Tibial artery (tissue), 4 donors: Measurements from ENCODE around the gene MTNR1A.

Experiments
- DNase-seq, 2 donors: peaks; one replicate each; pipeline ENCODE4 v3.0.0-alpha.2; 2019
- H3K27ac ChIP-seq, 2 donors: fragments of 200-600 bp; sonication (generic) in 1 of 2; 1 replicate in 1 of 2; 2 replicates in 1 of 2; pipeline ENCODE4 v1.5.1; 2018 to 2019; ENCODE audit warnings: mild to moderate bottlenecking in 1 of 2
- H3K27me3 ChIP-seq, 2 donors: fragments of 200-600 bp; sonication (generic) in 1 of 2; one replicate each; pipeline versions ENCODE4 v1.5.1 to v1.6.0; 2016 to 2019
- H3K36me3 ChIP-seq, 3 donors: fragments of 200-600 bp; sonication (generic) in 2 of 3; one replicate each; pipeline ENCODE4 v1.5.1; 2016 to 2019; ENCODE audit warnings: mild to moderate bottlenecking in 2 of 3
- H3K4me1 ChIP-seq, 4 donors: fragments of 200-600 bp; sonication (generic) in 2 of 4; 1 replicate in 3 of 4; 2 replicates in 1 of 4; pipeline ENCODE4 v1.5.1; 2016 to 2019
- H3K4me3 ChIP-seq, 2 donors: fragments of 200-600 bp; sonication (generic) in 1 of 2; 1 replicate in 1 of 2; 2 replicates in 1 of 2; pipeline ENCODE4 v1.5.1; 2018 to 2019; ENCODE audit warnings: mild to moderate bottlenecking in 2 of 2
- H3K9me3 ChIP-seq, 3 donors: fragments of 200-600 bp; sonication (generic) in 1 of 3; one replicate each; pipeline ENCODE4 v1.5.1; 2016 to 2019
- intact Hi-C: fragments of 100-400 bp; cut with DNase I; formaldehyde crosslinking; loops from one replicate; pipeline ENCODE4 v1.15.0; 2023; ENCODE audit warnings: low total_unique reads
- TF ChIP-seq, protein P1 (sequence below), 2 experiments: fragments of 200-600 bp in 1 of 2; fragments of 450-650 bp in 1 of 2; IDR thresholded peaks; one replicate each; pipeline ENCODE4 v1.5.1; 2017 to 2019; ENCODE audit warnings: antibody characterized with exemption in 2 of 2, mild to moderate bottlenecking in 1 of 2, moderate library complexity in 1 of 2

MTNR1A gene

DNA sequence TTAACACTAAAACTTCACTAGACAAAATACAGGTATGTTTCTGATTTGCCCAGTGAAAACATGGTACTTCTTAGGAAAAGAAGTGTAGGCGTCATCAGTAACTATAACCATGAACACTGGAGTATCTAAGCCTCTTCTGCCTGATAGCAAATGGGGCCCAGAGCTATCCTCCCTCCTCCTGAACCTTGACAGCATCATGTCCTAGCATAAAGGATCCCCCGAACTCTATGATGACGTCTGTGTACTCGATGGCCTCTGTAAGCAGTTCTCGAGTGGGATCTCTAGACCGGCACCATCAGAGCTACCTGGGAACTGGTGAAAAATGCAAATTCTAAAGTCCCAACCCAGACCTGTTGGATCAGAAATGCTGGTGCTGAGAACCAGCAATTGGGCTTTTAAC, 36.3 kb upstream of the MTNR1A start:
- no peaks in the 10 kb centered on the region for H3K9me3 ChIP-seq
- no peaks in the 10 kb centered on the region for H3K27me3 ChIP-seq
- no peak overlapping the region for H3K27ac ChIP-seq
- peaks cover 0 to 6% (median 0%) of the 10 kb centered on the region in 4 donors for H3K4me1 ChIP-seq
- TF ChIP-seq, protein P1, sequence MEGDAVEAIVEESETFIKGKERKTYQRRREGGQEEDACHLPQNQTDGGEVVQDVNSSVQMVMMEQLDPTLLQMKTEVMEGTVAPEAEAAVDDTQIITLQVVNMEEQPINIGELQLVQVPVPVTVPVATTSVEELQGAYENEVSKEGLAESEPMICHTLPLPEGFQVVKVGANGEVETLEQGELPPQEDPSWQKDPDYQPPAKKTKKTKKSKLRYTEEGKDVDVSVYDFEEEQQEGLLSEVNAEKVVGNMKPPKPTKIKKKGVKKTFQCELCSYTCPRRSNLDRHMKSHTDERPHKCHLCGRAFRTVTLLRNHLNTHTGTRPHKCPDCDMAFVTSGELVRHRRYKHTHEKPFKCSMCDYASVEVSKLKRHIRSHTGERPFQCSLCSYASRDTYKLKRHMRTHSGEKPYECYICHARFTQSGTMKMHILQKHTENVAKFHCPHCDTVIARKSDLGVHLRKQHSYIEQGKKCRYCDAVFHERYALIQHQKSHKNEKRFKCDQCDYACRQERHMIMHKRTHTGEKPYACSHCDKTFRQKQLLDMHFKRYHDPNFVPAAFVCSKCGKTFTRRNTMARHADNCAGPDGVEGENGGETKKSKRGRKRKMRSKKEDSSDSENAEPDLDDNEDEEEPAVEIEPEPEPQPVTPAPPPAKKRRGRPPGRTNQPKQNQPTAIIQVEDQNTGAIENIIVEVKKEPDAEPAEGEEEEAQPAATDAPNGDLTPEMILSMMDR (IDR thresholded peaks at IDR 0.05) = no peak
- H3K4me3 ChIP-seq = no peak overlapping the region
- DNase-seq = no peak
- intact Hi-C loops = no loop called here
- H3K36me3 ChIP-seq = peaks cover 34 to 55% (median 44%) of the 10 kb centered on the region in 3 donors

DNA sequence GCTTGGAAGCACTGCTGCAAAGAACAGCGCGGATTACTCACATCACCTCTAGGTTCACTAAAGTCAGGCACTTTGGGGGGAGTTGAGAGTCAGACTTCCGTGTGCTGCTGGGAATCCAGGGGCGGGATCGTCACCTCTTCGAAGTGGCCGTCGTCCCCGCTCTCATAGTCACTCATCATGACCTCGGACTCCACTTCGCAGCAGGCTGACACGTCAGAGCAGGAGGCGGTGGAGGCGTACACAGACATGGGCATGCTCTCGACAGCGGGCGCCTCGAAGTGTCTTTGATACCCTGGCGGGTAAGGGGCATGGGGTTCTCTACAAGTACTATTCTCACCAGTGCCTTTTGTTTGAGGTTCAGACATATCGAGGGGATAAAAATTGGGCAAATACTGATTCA, 33.1 kb upstream of the MTNR1A start:
- no peak for DNase-seq
- peaks cover 0 to 16% (median 2%) of the 10 kb centered on the region in 4 donors for H3K4me1 ChIP-seq
- no peak overlapping the region for H3K4me3 ChIP-seq
- no peaks in the 10 kb centered on the region for H3K27me3 ChIP-seq
- peaks cover 20 to 41% (median 26%) of the 10 kb centered on the region in 3 donors for H3K36me3 ChIP-seq
- intact Hi-C loops = loop anchor here (5.0 kb wide), 2 partner anchors 116 to 291 kb away; no protein-coding TSS in a partner anchor
- no peaks in the 10 kb centered on the region for H3K9me3 ChIP-seq
- TF ChIP-seq, protein P1 (IDR thresholded peaks at IDR 0.05) = no peak
- H3K27ac ChIP-seq = no peak overlapping the region

DNA sequence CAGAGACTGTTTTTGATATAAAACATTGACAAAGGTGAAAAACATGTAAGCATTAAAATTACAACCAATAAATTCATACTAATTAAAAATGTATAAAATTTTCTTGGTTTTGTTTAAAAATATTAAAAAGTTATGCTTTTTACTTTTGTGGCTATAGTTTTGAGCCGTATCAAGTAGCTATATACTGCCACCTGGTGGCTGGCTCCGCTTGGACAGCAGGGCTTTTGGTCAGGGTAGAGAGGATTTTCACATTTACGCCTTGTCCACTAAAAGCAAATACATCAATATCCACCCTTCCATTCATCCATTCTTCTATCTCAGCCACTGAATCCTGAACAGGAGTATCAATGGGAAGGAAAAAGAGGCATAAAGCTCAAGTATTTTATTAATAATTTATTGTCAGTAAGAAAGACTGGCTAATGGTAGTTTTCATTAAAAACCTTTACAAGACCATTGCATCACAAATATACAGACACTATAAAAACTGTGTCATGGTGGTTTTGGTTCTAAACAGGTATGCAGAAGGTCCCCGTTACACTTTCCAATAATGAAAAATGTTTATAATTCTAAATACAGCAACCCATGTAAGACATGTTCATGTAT, 32.1 kb upstream of the MTNR1A start:
- Histone ChIP-seq H3K9me3 (peaks cover 0 to 2% (median 0%) of the 10 kb centered on the region in 3 donors), H3K36me3 (peaks cover 19 to 33% (median 22%) of the 10 kb centered on the region in 3 donors), H3K4me3 (no peak overlapping the region), H3K27me3 (no peaks in the 10 kb centered on the region), H3K4me1 (peaks cover 0 to 16% (median 2%) of the 10 kb centered on the region in 4 donors), H3K27ac (no peak overlapping the region)
- intact Hi-C loops = loop anchor here (5.0 kb wide), 2 partner anchors 115 to 290 kb away; no protein-coding TSS in a partner anchor
- TF ChIP-seq, protein P1 (IDR thresholded peaks at IDR 0.05) = peak; percentile 67 to 89
- peak; percentile 74 to 84 for DNase-seq

DNA sequence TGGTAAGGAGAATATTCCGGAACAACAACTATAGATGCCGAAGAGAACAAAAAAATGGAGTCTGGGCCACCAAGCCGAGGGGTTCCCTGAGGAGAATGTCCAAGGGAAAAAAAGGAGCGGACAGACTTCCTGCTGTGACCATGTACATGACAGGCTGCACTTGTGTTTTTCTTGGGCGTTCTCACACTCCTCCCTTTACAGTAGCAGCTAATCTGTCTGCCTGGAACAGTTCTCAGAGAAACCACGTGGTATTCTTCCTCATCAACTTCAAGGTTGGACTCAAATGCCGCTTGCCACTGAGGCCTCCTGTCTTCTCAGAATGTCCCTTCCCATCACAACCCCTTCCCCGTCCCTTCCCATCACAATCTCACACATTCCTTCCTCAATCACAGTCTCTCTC, 30.8 kb upstream of the MTNR1A start:
- no peak for DNase-seq
- peaks cover 0 to 16% (median 2%) of the 10 kb centered on the region in 4 donors for H3K4me1 ChIP-seq
- peaks cover 0 to 5% (median 0%) of the 10 kb centered on the region in 3 donors for H3K9me3 ChIP-seq
- H3K4me3 ChIP-seq = no peak overlapping the region
- peaks cover 22 to 31% (median 28%) of the 10 kb centered on the region in 3 donors for H3K36me3 ChIP-seq
- H3K27ac ChIP-seq = peak overlapping the region in 1 of 2 donors; percentile 12
- no peaks in the 10 kb centered on the region for H3K27me3 ChIP-seq
- TF ChIP-seq, protein P1 (IDR thresholded peaks at IDR 0.05) = no peak
- intact Hi-C loops = loop anchor here (5.0 kb wide), 2 partner anchors 114 to 289 kb away; no protein-coding TSS in a partner anchor

DNA sequence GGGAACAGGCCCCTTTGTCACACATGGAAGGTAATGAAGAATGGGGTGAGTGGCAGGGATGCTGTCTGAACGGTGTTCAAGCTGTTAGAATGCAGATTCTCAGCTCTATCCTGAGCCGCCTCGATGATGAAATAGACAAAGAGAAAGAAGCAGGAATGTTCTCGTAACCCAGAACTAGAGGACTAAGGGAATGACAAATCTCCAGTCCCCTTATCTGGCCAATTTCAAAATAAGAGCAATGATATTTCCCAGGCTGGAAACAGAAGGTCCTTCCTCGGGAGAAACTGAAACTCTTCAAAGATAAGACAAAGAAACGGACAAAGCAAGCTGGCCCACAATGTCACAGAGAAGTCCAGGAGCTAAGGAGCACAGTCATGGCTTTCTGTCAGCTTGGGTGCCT, 29.5 kb upstream of the MTNR1A start:
- no peak overlapping the region for H3K27ac ChIP-seq
- TF ChIP-seq, protein P1 (IDR thresholded peaks at IDR 0.05) = no peak
- intact Hi-C loops = loop anchor here (5.0 kb wide), 2 partner anchors 113 to 288 kb away; no protein-coding TSS in a partner anchor
- H3K4me1 ChIP-seq = peaks cover 0 to 16% (median 2%) of the 10 kb centered on the region in 4 donors
- peaks cover 0 to 5% (median 0%) of the 10 kb centered on the region in 3 donors for H3K9me3 ChIP-seq
- H3K4me3 ChIP-seq = no peak overlapping the region
- no peak for DNase-seq
- peaks cover 22 to 28% (median 26%) of the 10 kb centered on the region in 3 donors for H3K36me3 ChIP-seq
- H3K27me3 ChIP-seq = no peaks in the 10 kb centered on the region
